WI38 (cell line): Measurements from ENCODE around the gene ZNF281.

Experiments
- H3K4me3 ChIP-seq: 2 replicates; pipeline ENCODE4 v1.5.1; 2011; ENCODE audit warnings: low read depth, mild to moderate bottlenecking, control low read depth, low read length
- CTCF ChIP-seq: IDR thresholded peaks from 2 replicates; pipeline ENCODE4 v1.5.1; 2012; ENCODE audit warnings: low read depth, mild to moderate bottlenecking, control low read depth, low read length

The ZNF281 gene

DNA sequence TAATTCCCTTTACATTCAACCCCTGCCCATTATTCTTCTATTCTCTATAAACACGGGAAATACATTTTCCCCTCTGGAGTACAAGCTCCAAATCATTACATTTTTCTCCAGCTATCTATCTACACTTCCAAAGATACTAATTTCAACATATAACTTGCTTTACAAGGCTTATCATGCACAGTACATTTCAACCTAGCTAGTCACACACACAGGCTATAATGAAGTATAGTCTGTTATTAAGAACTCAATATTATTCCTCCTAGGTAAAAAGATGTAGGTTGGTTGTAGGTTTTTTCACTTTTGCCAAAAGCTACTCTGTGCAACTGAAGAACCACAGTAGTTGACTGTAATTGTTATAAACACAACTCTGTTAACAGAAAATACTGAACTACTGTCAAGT is 8.1 kb downstream of the ZNF281 start:
- H3K4me3 ChIP-seq, result no peak overlapping the region
- no peak for TF ChIP-seq CTCF

GRCh38 chr1:200401263-200401662 is 8.6 kb downstream of the ZNF281 start:
- H3K4me3 ChIP-seq, result no peak overlapping the region
- TF ChIP-seq CTCF, result no peak

DNA sequence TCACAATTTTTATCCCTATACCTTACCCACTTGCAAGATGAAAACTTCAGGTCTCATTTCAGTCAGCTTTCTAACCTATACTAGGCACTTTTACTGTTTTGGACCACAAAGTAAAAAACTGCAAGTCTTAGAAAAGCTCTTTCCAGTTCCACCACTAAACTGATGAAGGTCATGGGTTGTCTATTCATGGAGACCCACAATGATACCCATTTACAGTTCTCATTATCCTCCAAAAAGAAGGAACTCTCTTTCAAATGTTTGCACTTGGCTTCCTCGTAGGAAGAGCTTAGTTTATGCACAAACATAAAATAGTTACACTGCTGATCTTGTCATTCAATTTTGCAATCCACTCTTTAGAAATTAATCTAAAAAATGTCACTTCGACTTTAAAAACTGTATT is 9.3 kb downstream of the ZNF281 start:
- no peak for TF ChIP-seq CTCF
- no peak overlapping the region for H3K4me3 ChIP-seq

DNA sequence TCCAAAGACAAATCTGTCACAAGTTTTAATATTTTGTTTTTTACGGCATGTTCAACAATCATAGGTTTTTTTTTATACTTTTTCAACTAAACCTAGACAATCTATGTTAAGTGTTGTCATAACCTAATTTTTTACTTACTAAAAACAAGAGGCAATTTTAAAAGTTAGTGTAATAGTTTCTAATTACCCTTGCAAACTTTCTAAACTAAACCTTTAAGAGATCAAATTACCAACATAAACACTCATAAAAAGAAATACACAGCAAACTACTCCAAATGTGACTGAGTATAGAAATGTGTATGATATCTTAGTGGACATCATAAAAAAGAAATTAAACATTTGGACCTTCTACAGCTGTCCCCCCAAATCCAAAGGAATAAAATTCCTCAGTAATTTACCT is 10.0 kb downstream of the ZNF281 start:
- no peak overlapping the region for H3K4me3 ChIP-seq

GRCh38 chr1:200398373-200398772 is 11.5 kb downstream of the ZNF281 start:
- no peak overlapping the region for H3K4me3 ChIP-seq
- TF ChIP-seq CTCF, result no peak

More for the DNA sequence above, 10.0 kb downstream of the ZNF281 start:
- TF ChIP-seq CTCF, result no peak

GRCh38 chr1:200392625-200393185 is 17.1 kb downstream of the ZNF281 start:
- TF ChIP-seq CTCF, result no peak
- no peak overlapping the region for H3K4me3 ChIP-seq

DNA sequence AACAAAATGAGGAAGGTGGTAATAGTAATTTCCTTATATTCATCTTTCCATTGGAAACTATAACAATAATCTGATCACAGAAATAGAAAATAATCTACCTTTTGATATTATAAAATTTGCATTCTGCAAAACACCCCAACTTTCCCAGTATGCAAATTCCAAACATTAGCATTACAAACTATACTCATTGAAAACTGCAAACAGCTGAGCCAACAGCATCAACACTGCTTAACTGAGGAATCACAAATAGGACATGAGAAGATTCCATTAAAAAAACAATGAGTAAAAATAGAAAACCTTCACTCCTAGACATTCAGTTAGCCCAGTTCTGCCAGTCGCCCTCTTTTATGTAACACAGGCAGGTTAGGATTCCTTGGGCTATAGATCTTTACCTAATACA is 18.1 kb downstream of the ZNF281 start:
- no peak for TF ChIP-seq CTCF
- no peak overlapping the region for H3K4me3 ChIP-seq
